ENCODE results near the gene PBXIP1.

The PBXIP1 gene

DNA sequence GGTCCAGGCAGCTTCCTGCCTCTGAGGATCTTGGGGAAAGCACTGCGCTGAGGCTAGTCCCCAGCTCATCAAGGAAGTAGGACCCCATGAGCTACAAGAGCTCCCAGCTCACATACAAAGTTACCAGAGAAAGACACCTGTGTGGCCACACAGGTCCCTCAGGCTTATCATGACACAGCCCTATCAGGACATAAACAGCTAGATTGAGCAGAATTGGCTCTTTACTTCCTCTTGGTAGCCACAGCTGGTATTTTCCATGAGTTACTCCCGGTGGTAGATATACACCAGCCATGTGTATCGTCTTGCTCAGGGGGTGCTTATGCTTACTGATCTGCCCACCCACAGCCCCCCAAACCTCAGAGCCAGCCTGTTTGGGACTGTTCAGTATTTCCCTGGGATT, 38.7 kb upstream of the PBXIP1 start:
- TF ChIP-seq, protein P1, sequence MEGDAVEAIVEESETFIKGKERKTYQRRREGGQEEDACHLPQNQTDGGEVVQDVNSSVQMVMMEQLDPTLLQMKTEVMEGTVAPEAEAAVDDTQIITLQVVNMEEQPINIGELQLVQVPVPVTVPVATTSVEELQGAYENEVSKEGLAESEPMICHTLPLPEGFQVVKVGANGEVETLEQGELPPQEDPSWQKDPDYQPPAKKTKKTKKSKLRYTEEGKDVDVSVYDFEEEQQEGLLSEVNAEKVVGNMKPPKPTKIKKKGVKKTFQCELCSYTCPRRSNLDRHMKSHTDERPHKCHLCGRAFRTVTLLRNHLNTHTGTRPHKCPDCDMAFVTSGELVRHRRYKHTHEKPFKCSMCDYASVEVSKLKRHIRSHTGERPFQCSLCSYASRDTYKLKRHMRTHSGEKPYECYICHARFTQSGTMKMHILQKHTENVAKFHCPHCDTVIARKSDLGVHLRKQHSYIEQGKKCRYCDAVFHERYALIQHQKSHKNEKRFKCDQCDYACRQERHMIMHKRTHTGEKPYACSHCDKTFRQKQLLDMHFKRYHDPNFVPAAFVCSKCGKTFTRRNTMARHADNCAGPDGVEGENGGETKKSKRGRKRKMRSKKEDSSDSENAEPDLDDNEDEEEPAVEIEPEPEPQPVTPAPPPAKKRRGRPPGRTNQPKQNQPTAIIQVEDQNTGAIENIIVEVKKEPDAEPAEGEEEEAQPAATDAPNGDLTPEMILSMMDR (conservative IDR thresholded peaks at IDR 0.05; ENCODE audit: low read depth): no peak
- ChIA-PET CTCF (interaction anchor here (0.8 to 5.0 kb wide), 3 partner anchors 10 to 32 kb away, joined by 3 to 22 read pairs (median 7); no protein-coding TSS in a partner anchor), POLR2A (ENCODE audit: low non-redundant PET) (interaction anchor here (0.6 kb wide), 1 partner anchor 9 kb away, joined by 6 read pairs; no protein-coding TSS in a partner anchor)
- H3K27ac ChIP-seq: peak overlapping the region; percentile 71
- no peak for DNase-seq (ENCODE audit: low spot score)

DNA sequence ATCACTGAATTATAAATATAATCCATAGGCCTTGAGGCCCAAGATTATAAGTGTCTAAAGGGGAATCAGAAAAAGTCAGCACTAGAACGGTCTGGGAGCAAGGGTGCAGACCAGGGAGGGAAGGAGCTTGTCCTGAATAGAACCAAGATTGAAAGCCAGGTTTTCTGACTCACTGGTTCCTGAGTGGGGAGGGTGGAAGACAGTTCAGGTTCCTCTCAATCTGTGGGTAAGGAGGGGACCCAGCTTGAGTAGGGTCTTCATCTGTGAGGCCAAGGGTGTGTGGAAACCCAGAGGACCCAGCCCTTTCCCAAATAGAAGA, 38.3 kb upstream of the PBXIP1 start:
- peak overlapping the region; percentile 71 for H3K27ac ChIP-seq
- POLR2A ChIA-PET (ENCODE audit: low non-redundant PET): no interaction called here
- TF ChIP-seq, protein P1 (conservative IDR thresholded peaks at IDR 0.05; ENCODE audit: low read depth): no peak
- CTCF ChIA-PET: interaction anchor here (0.6 to 5.0 kb wide), 3 partner anchors 20 to 32 kb away, joined by 3 to 22 read pairs (median 3); no protein-coding TSS in a partner anchor
- no peak for DNase-seq (ENCODE audit: low spot score)

DNA sequence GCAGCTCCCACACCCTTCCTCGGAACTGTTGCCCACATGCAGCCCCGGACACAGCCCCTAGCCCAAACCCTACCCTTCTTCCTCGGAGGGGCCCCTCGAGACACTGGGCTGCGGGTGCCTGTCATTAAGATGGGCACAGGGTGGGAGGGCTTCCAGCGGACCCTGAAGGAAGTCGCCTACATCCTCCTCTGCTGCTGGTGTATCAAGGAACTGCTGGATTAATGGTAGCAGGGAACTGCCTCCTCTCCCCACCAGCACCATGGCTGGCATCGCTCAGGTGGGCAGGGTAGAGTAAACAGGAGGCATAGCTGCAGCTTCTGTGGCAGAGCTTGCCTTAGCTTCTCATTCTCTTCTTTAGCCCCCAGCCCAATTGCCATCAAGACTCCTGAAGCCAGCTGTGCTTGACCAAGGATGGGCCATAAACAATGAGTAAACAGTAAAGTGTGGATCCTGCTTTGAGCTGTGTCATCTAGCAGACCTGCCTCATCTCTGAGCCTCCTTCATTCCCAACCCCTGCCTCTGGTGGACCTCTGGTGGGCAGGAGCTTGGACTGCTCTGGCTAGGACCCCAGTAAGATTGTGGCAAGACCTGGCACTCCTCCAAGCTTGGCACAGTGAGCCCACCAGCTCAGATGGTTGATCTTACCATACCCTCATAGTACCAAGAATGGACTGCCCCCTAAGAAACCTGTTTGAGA, 37.8 kb upstream of the PBXIP1 start, which contains the start of gene LENEP:
Gene LENEP (plus strand): TSS at position 15 of the 697 bp plus-strand sequence. CDS start 22 bp downstream, at position 37.
- TF ChIP-seq, protein P1 (conservative IDR thresholded peaks at IDR 0.05; ENCODE audit: low read depth): no peak
- H3K27ac ChIP-seq: peak within 1 kb of the TSS; percentile 71
- no peak for DNase-seq (ENCODE audit: low spot score)
- ChIA-PET CTCF (interaction anchor here (0.6 to 5.0 kb wide), 3 partner anchors 20 to 38 kb away, joined by 3 to 22 read pairs (median 4); partner anchors contain the start of gene PBXIP1), POLR2A (ENCODE audit: low non-redundant PET) (interaction anchor here (0.6 kb wide), 2 partner anchors 10 to 81 kb away, joined by 3 to 8 read pairs; no protein-coding TSS in a partner anchor)

DNA sequence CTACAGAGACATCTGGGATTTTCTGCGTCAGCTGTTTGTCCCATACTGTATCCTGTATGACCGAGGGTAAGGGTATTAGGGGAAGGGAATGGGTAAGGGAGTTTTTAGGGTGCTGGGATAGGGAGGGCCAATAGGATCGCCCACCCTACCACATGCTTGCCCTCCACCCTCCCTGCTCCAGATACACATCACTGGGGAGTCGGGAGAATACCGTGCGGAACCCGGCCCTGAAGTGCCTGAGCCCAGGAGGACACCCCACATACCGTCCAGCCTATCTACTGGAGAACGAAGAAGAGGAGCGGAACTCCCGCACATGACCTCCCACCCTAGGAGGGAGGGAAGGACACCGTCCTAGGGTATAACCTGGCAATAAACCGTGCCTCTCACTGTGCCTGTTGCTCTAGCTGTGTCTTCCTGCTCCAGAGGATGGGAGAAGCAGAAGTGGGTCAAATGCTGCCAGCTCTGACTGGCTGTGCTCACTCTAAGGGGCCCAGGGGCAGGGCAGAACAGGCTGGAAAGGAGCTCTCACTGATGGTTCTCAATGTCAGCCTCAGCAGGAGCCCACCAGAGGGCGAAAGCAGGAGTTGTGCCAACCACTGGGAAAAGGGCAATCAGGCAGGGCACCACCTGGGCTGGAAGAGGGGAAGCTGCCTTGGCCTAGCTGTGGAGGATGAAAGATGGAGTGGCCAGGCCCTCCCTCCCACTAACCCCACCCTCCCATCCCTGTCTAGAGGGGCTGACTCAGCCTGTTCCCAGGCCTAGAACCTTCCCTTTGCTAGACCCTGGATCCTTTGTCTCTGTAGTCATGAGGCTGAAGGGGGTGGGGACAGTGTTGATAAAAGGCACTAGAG, 37.0 kb upstream of the PBXIP1 start:
- POLR2A ChIA-PET (ENCODE audit: low non-redundant PET): interaction anchor here (0.6 kb wide), 2 partner anchors 9 to 82 kb away, joined by 3 to 8 read pairs; no protein-coding TSS in a partner anchor
- CTCF ChIA-PET: interaction anchor here (0.9 to 5.0 kb wide), 2 partner anchors 24 to 37 kb away, joined by 4 to 22 read pairs; partner anchors contain the start of gene PBXIP1
- H3K27ac ChIP-seq: peak overlapping the region; percentile 71
- TF ChIP-seq, protein P1 (conservative IDR thresholded peaks at IDR 0.05; ENCODE audit: low read depth): no peak
- DNase-seq (ENCODE audit: low spot score): no peak

DNA sequence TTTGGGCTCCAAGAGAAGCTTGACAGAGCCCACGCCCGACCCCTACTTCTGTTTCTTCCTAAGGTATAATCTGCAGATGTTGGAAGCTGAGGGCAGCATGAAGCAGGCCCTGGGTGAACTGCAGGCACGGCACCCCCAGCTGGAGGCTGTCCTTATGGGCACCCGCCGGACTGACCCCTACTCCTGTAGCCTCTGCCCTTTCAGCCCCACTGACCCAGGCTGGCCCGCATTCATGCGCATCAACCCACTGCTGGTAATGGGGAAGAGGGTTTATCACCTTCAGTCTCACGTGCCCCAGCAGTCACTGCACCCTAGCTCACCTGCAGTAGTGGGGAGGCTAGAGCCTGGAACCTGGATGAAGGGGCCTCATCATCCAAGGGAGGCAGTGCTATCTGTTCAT, 34.4 kb upstream of the PBXIP1 start:
- POLR2A ChIA-PET (ENCODE audit: low non-redundant PET): no interaction called here

More for the DNA sequence above, 34.4 kb upstream of the PBXIP1 start:
- CTCF ChIA-PET: interaction anchor here (0.5 to 1.1 kb wide), 4 partner anchors 10 to 537 kb away, joined by 3 to 5 read pairs (median 4); partner anchors contain the start of gene PBXIP1
- H3K27ac ChIP-seq: peak overlapping the region; percentile 54
- no peak for DNase-seq (ENCODE audit: low spot score)
- TF ChIP-seq, protein P1 (conservative IDR thresholded peaks at IDR 0.05; ENCODE audit: low read depth): no peak
